ENCODE measurements around the gene PNPLA5. TPM values are rescaled to one million over a fixed set of nuclear protein-coding genes. Genes with fewer than 3 reads are reported as not detected.

The PNPLA5 gene
- total RNA-seq, 2 donors from 2014 or later, result 0.68 to 0.73 TPM

Other genes starting within 250 kb of the PNPLA5 start
- gene EFCAB6, start 79.7 kb downstream of the PNPLA5 start, total RNA-seq, result 1 to 10 TPM; 1.8 to 2.0 TPM
- 10 to 100 TPM; 11.4 to 12.7 TPM for gene SULT4A1, start 29.5 kb downstream of the PNPLA5 start, total RNA-seq
- gene PNPLA3, start 31.8 kb upstream of the PNPLA5 start, total RNA-seq, result 10 to 100 TPM; 48.1 to 52.6 TPM
- 10 to 100 TPM; 54.4 to 56.0 TPM for gene SAMM50, start 63.4 kb upstream of the PNPLA5 start, total RNA-seq
- 10 to 100 TPM; 29.6 to 32.3 TPM for gene PARVB, start 132.3 kb upstream of the PNPLA5 start, total RNA-seq